ENCODE measurements around the gene RASAL1.

The RASAL1 gene

DNA sequence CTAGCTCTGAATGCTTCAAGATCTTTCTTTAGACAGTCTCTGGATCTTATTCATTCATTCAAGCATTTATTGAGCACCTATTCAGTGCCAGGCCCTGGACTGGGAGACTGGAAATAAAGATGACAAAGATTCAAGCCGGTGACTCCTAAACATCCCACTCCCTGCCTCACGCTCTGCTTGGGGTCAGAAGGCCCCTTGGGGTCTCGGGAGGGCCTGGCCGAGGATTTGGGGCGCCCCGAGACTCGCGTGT is 79.3 kb downstream of the RASAL1 start:
- TF ChIP-seq EP300 (IDR thresholded peaks at IDR 0.05; ENCODE audit: borderline replicate concordance) (no peak), ZBTB7A (IDR thresholded peaks at IDR 0.05; ENCODE audit: low read depth) (no peak)

DNA sequence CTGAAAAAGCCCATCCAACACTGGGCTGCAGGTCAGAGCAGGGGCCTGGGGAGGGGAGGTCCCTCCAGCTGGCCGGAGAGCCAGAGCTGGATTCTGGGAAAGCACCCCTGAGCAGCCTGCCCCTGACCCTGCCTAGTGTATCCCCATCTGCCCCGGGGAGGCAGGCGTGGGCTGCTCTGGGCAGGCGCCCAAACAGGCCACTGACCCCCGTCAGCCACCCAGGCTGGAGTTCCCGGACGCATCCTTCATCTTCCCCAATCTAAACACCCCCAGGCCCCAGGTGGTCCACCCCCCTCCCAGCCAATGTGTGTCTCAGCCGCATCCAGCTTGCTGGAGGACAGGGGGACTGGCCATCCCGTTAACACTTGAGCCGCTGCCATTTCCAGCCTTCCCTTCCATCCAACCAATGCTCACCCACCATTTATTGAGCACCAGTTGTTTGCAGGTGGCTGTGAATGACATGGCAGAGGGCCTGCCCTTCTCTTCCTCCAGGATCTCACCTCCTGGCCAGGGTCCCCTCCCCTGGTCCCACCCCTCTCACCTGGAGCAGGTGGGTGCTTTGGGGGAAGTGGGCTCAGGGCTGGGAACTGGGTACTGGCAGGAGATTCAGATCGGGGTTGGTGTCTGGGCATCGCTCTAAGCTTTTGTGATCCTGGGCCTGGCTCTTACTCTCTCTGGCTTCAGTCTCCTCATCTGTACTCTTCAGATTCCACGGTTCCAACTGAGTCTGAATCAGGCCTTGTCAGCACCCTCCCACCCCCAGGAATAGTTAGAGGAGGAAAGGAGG is 79.8 kb downstream of the RASAL1 start:
- TF ChIP-seq TCF12 (IDR thresholded peaks at IDR 0.05; ENCODE audit: low read depth) = no peak
- TF ChIP-seq CREB1 (IDR thresholded peaks at IDR 0.05; ENCODE audit: low read depth) = no peak
- no peak for TF ChIP-seq YY1 (IDR thresholded peaks at IDR 0.05; ENCODE audit: low read depth)
- TF ChIP-seq TEAD4 (IDR thresholded peaks at IDR 0.05) = no peak
- TF ChIP-seq EP300 (IDR thresholded peaks at IDR 0.05; ENCODE audit: borderline replicate concordance) = no peak
- TF ChIP-seq TAF1 (IDR thresholded peaks at IDR 0.05; ENCODE audit: low read depth) = no peak
- no peak for TF ChIP-seq FOXM1 (IDR thresholded peaks at IDR 0.05; ENCODE audit: borderline replicate concordance, low read depth)
- TF ChIP-seq, protein P1, sequence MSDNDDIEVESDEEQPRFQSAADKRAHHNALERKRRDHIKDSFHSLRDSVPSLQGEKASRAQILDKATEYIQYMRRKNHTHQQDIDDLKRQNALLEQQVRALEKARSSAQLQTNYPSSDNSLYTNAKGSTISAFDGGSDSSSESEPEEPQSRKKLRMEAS (IDR thresholded peaks at IDR 0.05) = no peak

DNA sequence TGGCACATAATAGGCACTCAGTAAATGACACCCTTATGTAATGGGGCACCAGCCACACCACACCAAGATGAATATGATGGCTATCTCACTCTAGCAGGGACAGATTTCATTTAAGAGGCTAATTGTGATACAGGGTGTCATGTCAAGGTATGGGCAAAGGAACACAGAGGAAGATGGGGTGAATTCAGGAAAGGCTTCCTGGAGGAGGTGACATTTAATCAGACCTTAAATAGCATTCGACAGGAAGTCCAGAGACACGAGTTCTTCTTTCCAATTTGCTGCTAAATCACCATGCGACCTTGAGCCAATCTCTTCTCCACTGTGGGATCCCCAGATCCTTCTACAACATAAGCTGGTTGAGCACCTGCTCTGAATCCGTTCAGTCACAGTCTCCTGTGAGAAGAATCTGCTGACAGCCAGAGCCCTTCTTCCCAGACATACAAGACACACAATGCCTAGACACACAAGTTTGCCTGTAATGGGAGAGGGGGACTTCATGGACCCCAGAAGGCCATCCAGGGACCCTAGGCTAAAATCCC is 80.5 kb downstream of the RASAL1 start:
- TF ChIP-seq, protein P2, sequence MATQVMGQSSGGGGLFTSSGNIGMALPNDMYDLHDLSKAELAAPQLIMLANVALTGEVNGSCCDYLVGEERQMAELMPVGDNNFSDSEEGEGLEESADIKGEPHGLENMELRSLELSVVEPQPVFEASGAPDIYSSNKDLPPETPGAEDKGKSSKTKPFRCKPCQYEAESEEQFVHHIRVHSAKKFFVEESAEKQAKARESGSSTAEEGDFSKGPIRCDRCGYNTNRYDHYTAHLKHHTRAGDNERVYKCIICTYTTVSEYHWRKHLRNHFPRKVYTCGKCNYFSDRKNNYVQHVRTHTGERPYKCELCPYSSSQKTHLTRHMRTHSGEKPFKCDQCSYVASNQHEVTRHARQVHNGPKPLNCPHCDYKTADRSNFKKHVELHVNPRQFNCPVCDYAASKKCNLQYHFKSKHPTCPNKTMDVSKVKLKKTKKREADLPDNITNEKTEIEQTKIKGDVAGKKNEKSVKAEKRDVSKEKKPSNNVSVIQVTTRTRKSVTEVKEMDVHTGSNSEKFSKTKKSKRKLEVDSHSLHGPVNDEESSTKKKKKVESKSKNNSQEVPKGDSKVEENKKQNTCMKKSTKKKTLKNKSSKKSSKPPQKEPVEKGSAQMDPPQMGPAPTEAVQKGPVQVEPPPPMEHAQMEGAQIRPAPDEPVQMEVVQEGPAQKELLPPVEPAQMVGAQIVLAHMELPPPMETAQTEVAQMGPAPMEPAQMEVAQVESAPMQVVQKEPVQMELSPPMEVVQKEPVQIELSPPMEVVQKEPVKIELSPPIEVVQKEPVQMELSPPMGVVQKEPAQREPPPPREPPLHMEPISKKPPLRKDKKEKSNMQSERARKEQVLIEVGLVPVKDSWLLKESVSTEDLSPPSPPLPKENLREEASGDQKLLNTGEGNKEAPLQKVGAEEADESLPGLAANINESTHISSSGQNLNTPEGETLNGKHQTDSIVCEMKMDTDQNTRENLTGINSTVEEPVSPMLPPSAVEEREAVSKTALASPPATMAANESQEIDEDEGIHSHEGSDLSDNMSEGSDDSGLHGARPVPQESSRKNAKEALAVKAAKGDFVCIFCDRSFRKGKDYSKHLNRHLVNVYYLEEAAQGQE (IDR thresholded peaks at IDR 0.05; ENCODE audit: low read depth) = no peak
- TF ChIP-seq CREB1 (IDR thresholded peaks at IDR 0.05; ENCODE audit: low read depth) (no peak), CEBPB (IDR thresholded peaks at IDR 0.05) (no peak), TCF12 (IDR thresholded peaks at IDR 0.05; ENCODE audit: low read depth) (no peak), TEAD4 (IDR thresholded peaks at IDR 0.05) (no peak), ZBTB7A (IDR thresholded peaks at IDR 0.05; ENCODE audit: low read depth) (no peak), FOXM1 (IDR thresholded peaks at IDR 0.05; ENCODE audit: borderline replicate concordance, low read depth) (no peak), TAF1 (IDR thresholded peaks at IDR 0.05; ENCODE audit: low read depth) (no peak), RAD21 (IDR thresholded peaks at IDR 0.05; ENCODE audit: low read depth) (no peak), YY1 (IDR thresholded peaks at IDR 0.05; ENCODE audit: low read depth) (no peak), EP300 (IDR thresholded peaks at IDR 0.05; ENCODE audit: borderline replicate concordance) (no peak), NFIC (IDR thresholded peaks at IDR 0.05) (no peak), EGR1 (IDR thresholded peaks at IDR 0.05) (no peak)
- TF ChIP-seq, protein P1 (IDR thresholded peaks at IDR 0.05) = no peak
- TF ChIP-seq, protein P3, sequence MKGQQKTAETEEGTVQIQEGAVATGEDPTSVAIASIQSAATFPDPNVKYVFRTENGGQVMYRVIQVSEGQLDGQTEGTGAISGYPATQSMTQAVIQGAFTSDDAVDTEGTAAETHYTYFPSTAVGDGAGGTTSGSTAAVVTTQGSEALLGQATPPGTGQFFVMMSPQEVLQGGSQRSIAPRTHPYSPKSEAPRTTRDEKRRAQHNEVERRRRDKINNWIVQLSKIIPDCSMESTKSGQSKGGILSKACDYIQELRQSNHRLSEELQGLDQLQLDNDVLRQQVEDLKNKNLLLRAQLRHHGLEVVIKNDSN (IDR thresholded peaks at IDR 0.05) = no peak

DNA sequence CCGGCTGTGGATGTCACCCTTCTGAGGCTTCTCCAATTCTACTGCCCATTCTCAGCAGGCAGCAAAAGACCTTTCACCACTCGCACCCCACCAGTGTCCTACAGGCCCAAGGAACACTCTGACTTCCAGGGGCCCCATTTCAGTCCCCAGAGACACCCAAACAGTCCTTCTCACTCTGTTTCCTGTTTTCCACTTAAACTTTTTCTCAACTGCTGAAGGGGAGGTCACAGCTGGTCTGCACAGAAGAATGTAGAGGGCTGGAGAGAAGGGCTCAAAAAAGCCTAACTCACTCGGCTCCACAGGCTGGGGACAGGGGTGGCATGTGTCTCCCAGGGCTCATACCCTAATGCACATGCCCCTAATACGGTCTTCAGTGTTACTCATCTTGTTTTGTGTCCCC is 83.2 kb downstream of the RASAL1 start:
- no peak for TF ChIP-seq YY1 (IDR thresholded peaks at IDR 0.05; ENCODE audit: low read depth)
- no peak for TF ChIP-seq TAF1 (IDR thresholded peaks at IDR 0.05; ENCODE audit: low read depth)

DNA sequence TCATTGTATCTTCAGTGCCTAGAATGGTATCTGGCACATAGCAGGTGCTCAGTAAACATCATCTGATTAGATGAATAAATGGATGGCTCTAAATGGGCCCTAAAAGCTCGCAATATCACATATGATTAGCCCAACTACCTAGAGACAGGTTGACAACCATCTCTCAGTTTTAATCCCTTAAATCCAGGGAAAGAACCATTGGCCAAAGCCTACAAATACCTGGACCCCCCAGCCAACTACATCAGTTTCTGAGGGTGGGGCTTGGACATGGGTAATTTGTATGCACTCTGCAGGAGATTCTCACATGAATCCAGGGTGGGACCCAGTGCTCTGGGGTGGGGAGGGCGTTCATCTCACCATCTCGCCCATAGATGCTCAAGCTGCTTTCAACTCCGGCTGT is 83.8 kb downstream of the RASAL1 start:
- TF ChIP-seq FOXM1 (IDR thresholded peaks at IDR 0.05; ENCODE audit: borderline replicate concordance, low read depth) = no peak
- TF ChIP-seq TEAD4 (IDR thresholded peaks at IDR 0.05) = no peak
- TF ChIP-seq, protein P1 (IDR thresholded peaks at IDR 0.05) = no peak
- TF ChIP-seq CEBPB (IDR thresholded peaks at IDR 0.05) = no peak
- no peak for TF ChIP-seq ZBTB7A (IDR thresholded peaks at IDR 0.05; ENCODE audit: low read depth)
- TF ChIP-seq RAD21 (IDR thresholded peaks at IDR 0.05; ENCODE audit: low read depth) = no peak
- TF ChIP-seq YY1 (IDR thresholded peaks at IDR 0.05; ENCODE audit: low read depth) = no peak
- TF ChIP-seq, protein P2 (IDR thresholded peaks at IDR 0.05; ENCODE audit: low read depth) = no peak
- TF ChIP-seq NFIC (IDR thresholded peaks at IDR 0.05) = no peak
- TF ChIP-seq CREB1 (IDR thresholded peaks at IDR 0.05; ENCODE audit: low read depth) = no peak
- TF ChIP-seq EP300 (IDR thresholded peaks at IDR 0.05; ENCODE audit: borderline replicate concordance) = no peak

DNA sequence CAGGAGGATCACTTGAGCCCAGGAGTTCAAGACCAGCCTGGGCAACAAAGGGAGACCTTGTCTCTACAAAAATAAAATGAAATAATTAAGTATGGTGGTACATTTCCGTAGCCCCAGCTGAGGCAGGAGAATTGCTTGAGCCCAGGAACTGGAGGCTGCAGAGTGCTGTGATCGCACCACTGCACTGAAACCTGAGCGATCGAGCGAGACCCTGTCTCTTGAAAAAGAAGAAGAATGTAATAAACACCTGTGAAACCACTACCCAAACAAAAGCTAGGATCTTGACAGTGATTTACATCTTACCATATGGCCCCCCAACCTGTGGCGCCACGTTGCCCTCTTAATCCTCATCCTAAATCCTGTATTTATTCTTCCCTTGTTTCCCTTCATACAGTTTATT is 84.8 kb downstream of the RASAL1 start:
- TF ChIP-seq FOXM1 (IDR thresholded peaks at IDR 0.05; ENCODE audit: borderline replicate concordance, low read depth) = no peak
- TF ChIP-seq, protein P3 (IDR thresholded peaks at IDR 0.05) = no peak
- no peak for TF ChIP-seq TEAD4 (IDR thresholded peaks at IDR 0.05)
- TF ChIP-seq, protein P2 (IDR thresholded peaks at IDR 0.05; ENCODE audit: low read depth) = no peak
- TF ChIP-seq EGR1 (IDR thresholded peaks at IDR 0.05) = no peak
- TF ChIP-seq YY1 (IDR thresholded peaks at IDR 0.05; ENCODE audit: low read depth) = no peak
- no peak for TF ChIP-seq NFIC (IDR thresholded peaks at IDR 0.05)
- no peak for TF ChIP-seq EP300 (IDR thresholded peaks at IDR 0.05; ENCODE audit: borderline replicate concordance)
- no peak for TF ChIP-seq ZBTB7A (IDR thresholded peaks at IDR 0.05; ENCODE audit: low read depth)

Measured in Ishikawa (cell line).